DND-41 (cell line): ENCODE data around the gene TMEM54.

ENCODE experiments used
- ATAC-seq: fragments of 200-7000 bp; cut with Tn5 transposase; 3 replicates; pipeline ENCODE4 v1.9.1; 2021; ENCODE audit warnings: low read depth; ENCODE audit not compliant: insufficient read depth
- DNase-seq: peaks from one replicate; pipeline ENCODE4 v3.0.0-alpha.2; 2020
- H2AFZ ChIP-seq: 2 replicates; pipeline ENCODE4 v1.6.0; 2012; ENCODE audit warnings: low read depth, low read length
- H3K27ac ChIP-seq: 2 replicates; pipeline ENCODE4 v1.5.1; 2012; ENCODE audit warnings: low read length, inconsistent platforms
- H3K27me3 ChIP-seq: fragments of 200-600 bp; sonication (generic); 2 replicates; pipeline ENCODE4 v1.6.0; 2012; ENCODE audit warnings: low read length, mild to moderate bottlenecking, inconsistent platforms; ENCODE audit not compliant: insufficient read depth, poor library complexity
- H3K36me3 ChIP-seq: 2 replicates; pipeline ENCODE4 v1.5.1; 2012; ENCODE audit warnings: low read length, inconsistent platforms; ENCODE audit not compliant: insufficient read depth
- H3K4me1 ChIP-seq: 2 replicates; pipeline ENCODE4 v1.5.1; 2012; ENCODE audit warnings: mild to moderate bottlenecking, low read length; ENCODE audit not compliant: insufficient read depth
- H3K4me2 ChIP-seq: 2 replicates; pipeline ENCODE4 v1.6.0; 2012; ENCODE audit warnings: mild to moderate bottlenecking, moderate library complexity, low read length, inconsistent platforms; ENCODE audit not compliant: insufficient read depth
- H3K4me3 ChIP-seq, 2 experiments: fragments of 200-600 bp in 1 of 2; shearing (Covaris generic) in 1 of 2; 2 replicates each; pipeline ENCODE4 v1.5.1; 2012 to 2016; ENCODE audit warnings: inconsistent platforms in 2 of 2, low read length in 2 of 2, mild to moderate bottlenecking in 2 of 2, low read depth in 1 of 2, moderate library complexity in 1 of 2
- H3K79me2 ChIP-seq: 2 replicates; pipeline ENCODE4 v1.6.0; 2012; ENCODE audit warnings: low read length, inconsistent platforms; ENCODE audit not compliant: insufficient read depth
- H3K9ac ChIP-seq: 2 replicates; pipeline ENCODE4 v1.6.0; 2012; ENCODE audit warnings: low read depth, mild to moderate bottlenecking, inconsistent platforms, low read length, moderate library complexity
- H3K9me3 ChIP-seq: 2 replicates; pipeline ENCODE4 v1.5.1; 2012; ENCODE audit warnings: low read length, moderate library complexity, mild to moderate bottlenecking, inconsistent platforms; ENCODE audit not compliant: insufficient read depth, severe bottlenecking
- H4K20me1 ChIP-seq: 2 replicates; pipeline ENCODE4 v1.6.0; 2012; ENCODE audit warnings: low read length; ENCODE audit not compliant: insufficient read depth
- CTCF ChIP-seq: IDR thresholded peaks from 2 replicates; pipeline ENCODE4 v1.5.1; 2012; ENCODE audit warnings: borderline replicate concordance, low read length, moderate library complexity, mild to moderate bottlenecking; ENCODE audit not compliant: poor library complexity, severe bottlenecking; ENCODE audit errors: extremely low read depth
- EZH2 ChIP-seq: IDR thresholded peaks from 3 replicates; pipeline ENCODE4 v1.6.1; 2012; ENCODE audit warnings: borderline replicate concordance, low read depth, mild to moderate bottlenecking, moderate library complexity, low read length, inconsistent platforms; ENCODE audit not compliant: severe bottlenecking

TMEM54 gene

DNA sequence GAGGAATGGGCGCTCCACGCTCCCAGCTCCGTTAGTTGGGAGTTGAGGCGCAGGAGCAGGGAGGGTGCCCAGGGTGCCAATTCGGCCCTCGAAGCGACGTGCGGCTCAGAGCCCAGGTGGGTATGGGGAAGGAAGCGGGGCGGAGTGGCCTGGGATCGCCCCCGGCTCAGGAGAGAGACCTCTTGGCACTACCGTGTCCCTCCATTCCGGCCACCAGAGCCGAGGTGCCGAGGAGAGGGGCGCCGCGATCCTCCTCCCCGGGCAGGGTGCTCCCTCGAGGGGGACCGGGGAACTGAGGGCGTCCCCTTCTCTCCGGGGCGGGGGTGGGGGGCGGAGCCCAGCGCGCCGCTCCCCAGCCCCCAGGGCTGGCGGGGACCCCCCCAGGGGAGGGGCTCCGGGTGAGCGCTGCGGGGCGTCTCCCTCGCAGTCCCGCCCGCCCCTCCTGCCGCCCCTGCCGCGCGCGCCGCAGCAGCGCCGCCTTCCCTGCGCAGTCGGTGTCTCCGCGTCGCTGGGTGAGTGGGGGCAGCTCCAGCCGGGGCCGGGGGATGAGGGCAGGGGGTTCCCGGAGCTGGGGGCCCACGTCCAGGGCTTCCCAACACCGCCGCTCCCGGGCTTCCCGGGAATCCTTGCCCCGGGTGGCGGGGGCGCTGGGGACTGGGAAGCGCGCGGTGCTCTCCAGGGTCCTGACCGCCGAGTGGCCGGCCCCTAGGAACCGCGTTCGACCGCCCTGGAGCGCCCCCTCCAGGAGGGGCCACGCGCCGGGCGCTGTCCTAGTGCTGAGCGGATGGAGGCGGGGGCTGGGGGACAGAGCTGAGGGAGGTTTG, 15.0 kb downstream of the TMEM54 start, which contains the start of gene HPCA:
HPCA (plus strand) TSS at position 488 of the 824 bp plus-strand sequence. CDS start 2,408 bp downstream, outside the sequence.
- H3K4me3 ChIP-seq = no peak within 1 kb of the TSS

DNA sequence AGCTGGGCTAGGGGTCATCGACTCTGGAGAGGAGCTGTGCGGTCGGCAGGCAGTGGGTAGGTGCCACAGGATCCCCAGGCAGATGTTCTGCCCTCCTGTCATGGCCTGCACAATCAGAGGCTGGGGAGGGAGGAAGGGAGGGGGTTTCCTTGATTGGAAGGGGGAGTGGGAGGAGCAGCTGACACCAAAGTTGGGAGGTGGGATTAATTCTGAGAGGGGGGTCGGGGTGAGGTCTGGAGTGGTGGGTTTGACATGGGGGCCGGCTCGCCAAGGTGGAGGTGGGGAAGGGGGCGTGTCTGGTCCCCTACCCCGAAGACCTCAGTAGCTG, 15.5 kb downstream of the TMEM54 start:
- Histone ChIP-seq H2AFZ (no peak overlapping the region), H3K36me3 (no peaks in the 10 kb centered on the region), H3K4me3 (no peak overlapping the region), H3K27ac (no peak overlapping the region), H3K9ac (no peak overlapping the region), H3K79me2 (no peaks in the 10 kb centered on the region), H3K9me3 (no peaks in the 10 kb centered on the region), H3K27me3 (no peaks in the 10 kb centered on the region), H3K4me1 (no peaks in the 10 kb centered on the region), H3K4me2 (no peak overlapping the region), H4K20me1 (no peaks in the 10 kb centered on the region; the same call in 1 of the 2 replicates)
- DNase-seq (no peak), ATAC-seq (no peak)
- TF ChIP-seq EZH2 (no peak), CTCF (no peak)

More for the DNA sequence above, 15.0 kb downstream of the TMEM54 start, which contains the start of gene HPCA:
- Histone ChIP-seq H2AFZ (no peak within 1 kb of the TSS), H3K36me3 (no peaks in the 10 kb centered on the region), H3K9me3 (no peaks in the 10 kb centered on the region), H4K20me1 (no peaks in the 10 kb centered on the region; the same call in 1 of the 2 replicates), H3K4me2 (no peak within 1 kb of the TSS), H3K79me2 (no peaks in the 10 kb centered on the region), H3K27ac (no peak within 1 kb of the TSS), H3K27me3 (no peaks in the 10 kb centered on the region), H3K4me1 (no peaks in the 10 kb centered on the region), H3K9ac (no peak within 1 kb of the TSS)
- ATAC-seq = no peak
- no peak for DNase-seq
- TF ChIP-seq CTCF = peak; percentile 30
- no peak for TF ChIP-seq EZH2

- no peaks in the 10 kb centered on the region for H3K79me2 ChIP-seq
- no peak for DNase-seq
- TF ChIP-seq EZH2 = no peak
- TF ChIP-seq CTCF = no peak
- ATAC-seq = peak; percentile 24; the same call in 1 of the 3 replicates
- H3K9ac ChIP-seq = no peak overlapping the region
- no peaks in the 10 kb centered on the region for H3K4me1 ChIP-seq
- no peak overlapping the region for H3K27ac ChIP-seq
- H3K4me3 ChIP-seq = no peak overlapping the region
- H3K9me3 ChIP-seq = no peaks in the 10 kb centered on the region
- H3K36me3 ChIP-seq = no peaks in the 10 kb centered on the region
- H2AFZ ChIP-seq = no peak overlapping the region
- H4K20me1 ChIP-seq = no peaks in the 10 kb centered on the region; the same call in 1 of the 2 replicates
- H3K4me2 ChIP-seq = no peak overlapping the region
- no peaks in the 10 kb centered on the region for H3K27me3 ChIP-seq
Measured at GRCh38 chr1:32884726-32885125, 16.5 kb downstream of the TMEM54 start.
